ENCODE data around the gene NDUFV3.

Gene NDUFV3

DNA sequence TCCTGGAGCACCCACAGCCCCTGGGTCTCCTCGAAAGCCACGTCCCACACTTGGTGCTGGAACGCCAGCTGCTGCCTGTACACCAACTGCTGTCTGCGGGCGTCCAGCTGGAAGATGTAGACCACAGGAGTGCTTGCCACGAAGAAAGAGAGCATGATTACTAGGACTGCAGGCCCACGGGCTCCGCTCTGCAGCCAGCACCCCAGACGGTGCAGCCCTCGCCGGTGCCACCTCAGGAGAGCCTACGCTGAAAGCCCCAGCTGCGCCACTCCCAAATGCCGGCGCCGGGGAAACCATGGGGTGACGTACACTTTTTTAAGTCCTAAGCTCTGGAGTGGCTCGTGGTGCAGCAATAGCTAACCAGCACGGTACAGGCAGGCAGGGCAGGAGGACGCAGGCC is 39.5 kb upstream of the NDUFV3 start:
- Histone ChIP-seq H3K79me2 (ENCODE audit: insufficient read depth, low read length) (peaks cover 43% of the 10 kb centered on the region), H3K9ac (ENCODE audit: low read depth, low read length) (no peak overlapping the region), H3K27ac (ENCODE audit: low read length) (no peak overlapping the region), H3K36me3 (ENCODE audit: insufficient read depth, low read length) (peaks cover 99% of the 10 kb centered on the region), H3K27me3 (ENCODE audit: insufficient read depth, low read length, poor library complexity) (no peaks in the 10 kb centered on the region), H3K4me3 (ENCODE audit: low read depth in 1 of 2, low read length in 2 of 2) (no peak overlapping the region), H4K20me1 (ENCODE audit: insufficient read depth, low read length) (peaks cover 81% of the 10 kb centered on the region), H3K9me3 (ENCODE audit: insufficient read depth, low read length, severe bottlenecking) (no peaks in the 10 kb centered on the region), H2AFZ (ENCODE audit: low read depth, low read length) (no peak overlapping the region), H3K4me2 (ENCODE audit: insufficient read depth, low read length) (no peak overlapping the region), H3K4me1 (ENCODE audit: insufficient read depth, low read length) (no peaks in the 10 kb centered on the region)
- DNase-seq (no peak), ATAC-seq (ENCODE audit: insufficient read depth, low read depth) (no peak)
- TF ChIP-seq EZH2 (IDR thresholded peaks at IDR 0.05; ENCODE audit: borderline replicate concordance, low read depth, low read length, severe bottlenecking) (no peak), CTCF (IDR thresholded peaks at IDR 0.05; ENCODE audit: borderline replicate concordance, extremely low read depth, low read length, poor library complexity, severe bottlenecking) (no peak)

- peaks cover 47% of the 10 kb centered on the region for H3K79me2 ChIP-seq (ENCODE audit: insufficient read depth, low read length)
- no peak for DNase-seq
- H3K4me1 ChIP-seq (ENCODE audit: insufficient read depth, low read length) = no peaks in the 10 kb centered on the region
- no peaks in the 10 kb centered on the region for H3K9me3 ChIP-seq (ENCODE audit: insufficient read depth, low read length, severe bottlenecking)
- no peak overlapping the region for H2AFZ ChIP-seq (ENCODE audit: low read depth, low read length)
- no peak for ATAC-seq (ENCODE audit: insufficient read depth, low read depth)
- no peak for TF ChIP-seq CTCF (IDR thresholded peaks at IDR 0.05; ENCODE audit: borderline replicate concordance, extremely low read depth, low read length, poor library complexity, severe bottlenecking)
- no peak for TF ChIP-seq EZH2 (IDR thresholded peaks at IDR 0.05; ENCODE audit: borderline replicate concordance, low read depth, low read length, severe bottlenecking)
- no peak overlapping the region for H3K4me2 ChIP-seq (ENCODE audit: insufficient read depth, low read length)
- H3K4me3 ChIP-seq (ENCODE audit: low read depth in 1 of 2, low read length in 2 of 2) = no peak overlapping the region
- no peak overlapping the region for H3K9ac ChIP-seq (ENCODE audit: low read depth, low read length)
- peaks cover 81% of the 10 kb centered on the region for H4K20me1 ChIP-seq (ENCODE audit: insufficient read depth, low read length)
- no peaks in the 10 kb centered on the region for H3K27me3 ChIP-seq (ENCODE audit: insufficient read depth, low read length, poor library complexity)
- no peak overlapping the region for H3K27ac ChIP-seq (ENCODE audit: low read length)
- peaks cover 99% of the 10 kb centered on the region for H3K36me3 ChIP-seq (ENCODE audit: insufficient read depth, low read length)
Measured at GRCh38 chr21:42854246-42855010, 38.7 kb upstream of the NDUFV3 start.

DNA sequence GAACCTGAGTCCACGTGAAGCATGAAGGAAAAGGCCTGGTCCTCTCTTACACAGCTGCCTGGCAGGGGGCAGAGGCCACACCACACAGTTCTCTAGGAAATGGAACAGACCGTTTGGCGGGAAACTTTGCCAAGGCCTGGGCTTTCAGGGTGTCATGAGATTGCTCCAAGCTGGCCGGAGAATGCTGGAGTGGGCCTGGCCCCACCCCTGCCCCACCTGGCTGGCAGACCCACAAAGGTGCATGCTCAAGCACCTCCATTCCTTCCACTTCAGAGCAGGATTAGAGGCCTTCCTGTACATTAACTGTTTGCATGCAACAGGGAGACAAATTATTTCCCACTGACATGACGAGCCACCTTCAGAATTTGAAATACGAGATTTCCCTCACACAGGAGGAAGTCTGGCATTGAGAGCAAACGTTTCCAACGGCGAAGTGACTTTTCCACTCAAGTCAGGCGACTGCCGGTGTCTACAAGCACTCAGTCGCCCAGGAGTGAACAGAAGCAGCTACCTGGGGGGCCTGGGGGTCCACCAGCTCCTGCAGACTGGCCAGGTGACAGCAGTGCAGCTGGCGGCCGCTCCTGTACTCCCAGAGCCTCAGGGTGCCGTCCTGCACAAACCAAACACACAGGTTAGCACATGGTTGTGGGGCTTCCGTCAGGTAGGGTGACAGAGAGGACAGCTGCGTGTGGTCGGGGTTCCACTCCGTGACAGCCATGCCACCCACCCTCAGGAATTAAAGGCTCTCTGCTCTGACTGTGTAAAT is 37.8 kb upstream of the NDUFV3 start:
- no peak overlapping the region for H3K27ac ChIP-seq (ENCODE audit: low read length)
- no peak overlapping the region for H3K4me3 ChIP-seq (ENCODE audit: low read depth in 1 of 2, low read length in 2 of 2)
- TF ChIP-seq CTCF (IDR thresholded peaks at IDR 0.05; ENCODE audit: borderline replicate concordance, extremely low read depth, low read length, poor library complexity, severe bottlenecking) = no peak
- no peak for TF ChIP-seq EZH2 (IDR thresholded peaks at IDR 0.05; ENCODE audit: borderline replicate concordance, low read depth, low read length, severe bottlenecking)
- ATAC-seq (ENCODE audit: insufficient read depth, low read depth) (no peak), DNase-seq (no peak)
- H3K4me1 ChIP-seq (ENCODE audit: insufficient read depth, low read length) = no peaks in the 10 kb centered on the region
- H3K9ac ChIP-seq (ENCODE audit: low read depth, low read length) = no peak overlapping the region
- peaks cover 99% of the 10 kb centered on the region for H3K36me3 ChIP-seq (ENCODE audit: insufficient read depth, low read length)
- no peak overlapping the region for H2AFZ ChIP-seq (ENCODE audit: low read depth, low read length)
- H3K79me2 ChIP-seq (ENCODE audit: insufficient read depth, low read length) = peaks cover 49% of the 10 kb centered on the region
- peaks cover 79% of the 10 kb centered on the region for H4K20me1 ChIP-seq (ENCODE audit: insufficient read depth, low read length)
- H3K4me2 ChIP-seq (ENCODE audit: insufficient read depth, low read length) = no peak overlapping the region
- H3K9me3 ChIP-seq (ENCODE audit: insufficient read depth, low read length, severe bottlenecking) = no peaks in the 10 kb centered on the region
- H3K27me3 ChIP-seq (ENCODE audit: insufficient read depth, low read length, poor library complexity) = no peaks in the 10 kb centered on the region
